ENCODE measurements around the gene PCDHA1. TPM values are rescaled to one million over a fixed set of nuclear protein-coding genes. Genes with fewer than 3 reads are reported as not detected.
"Not testable (repeated sequence)": the region's sequence is repeated elsewhere in the genome, so short reads cannot be mapped to it uniquely, and the experiment has no call there.

PCDHA1 gene
- total RNA-seq, 1 donor from 2014 or later = not detected

DNA sequence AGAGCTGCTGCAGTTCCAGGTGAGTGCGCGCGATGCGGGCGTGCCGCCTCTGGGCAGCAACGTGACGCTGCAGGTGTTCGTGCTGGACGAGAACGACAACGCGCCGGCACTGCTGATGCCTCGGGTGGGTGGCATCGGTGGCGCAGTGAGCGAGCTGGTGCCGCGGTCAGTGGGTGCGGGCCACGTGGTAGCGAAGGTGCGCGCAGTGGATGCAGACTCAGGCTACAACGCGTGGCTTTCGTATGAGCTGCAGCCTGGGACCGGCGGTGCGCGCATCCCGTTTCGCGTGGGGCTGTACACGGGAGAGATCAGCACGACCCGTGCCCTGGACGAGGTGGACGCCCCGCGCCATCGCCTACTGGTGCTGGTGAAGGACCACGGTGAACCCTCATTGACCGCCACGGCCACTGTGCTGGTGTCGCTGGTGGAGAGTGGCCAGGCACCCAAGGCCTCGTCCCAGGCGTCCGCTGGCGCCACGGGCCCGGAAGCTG, 16.9 kb downstream of the PCDHA1 start:
- TF ChIP-seq, protein P1, sequence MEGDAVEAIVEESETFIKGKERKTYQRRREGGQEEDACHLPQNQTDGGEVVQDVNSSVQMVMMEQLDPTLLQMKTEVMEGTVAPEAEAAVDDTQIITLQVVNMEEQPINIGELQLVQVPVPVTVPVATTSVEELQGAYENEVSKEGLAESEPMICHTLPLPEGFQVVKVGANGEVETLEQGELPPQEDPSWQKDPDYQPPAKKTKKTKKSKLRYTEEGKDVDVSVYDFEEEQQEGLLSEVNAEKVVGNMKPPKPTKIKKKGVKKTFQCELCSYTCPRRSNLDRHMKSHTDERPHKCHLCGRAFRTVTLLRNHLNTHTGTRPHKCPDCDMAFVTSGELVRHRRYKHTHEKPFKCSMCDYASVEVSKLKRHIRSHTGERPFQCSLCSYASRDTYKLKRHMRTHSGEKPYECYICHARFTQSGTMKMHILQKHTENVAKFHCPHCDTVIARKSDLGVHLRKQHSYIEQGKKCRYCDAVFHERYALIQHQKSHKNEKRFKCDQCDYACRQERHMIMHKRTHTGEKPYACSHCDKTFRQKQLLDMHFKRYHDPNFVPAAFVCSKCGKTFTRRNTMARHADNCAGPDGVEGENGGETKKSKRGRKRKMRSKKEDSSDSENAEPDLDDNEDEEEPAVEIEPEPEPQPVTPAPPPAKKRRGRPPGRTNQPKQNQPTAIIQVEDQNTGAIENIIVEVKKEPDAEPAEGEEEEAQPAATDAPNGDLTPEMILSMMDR (IDR thresholded peaks at IDR 0.05) = no peak
- H3K36me3 ChIP-seq = no peaks in the 10 kb centered on the region
- no peaks in the 10 kb centered on the region for H3K4me1 ChIP-seq
- intact Hi-C loops (cut with DNase I) = no loop called here
- H3K4me3 ChIP-seq = no peak overlapping the region
- no peak overlapping the region for H3K27ac ChIP-seq
- no peaks in the 10 kb centered on the region for H3K9me3 ChIP-seq
- DNase-seq (no peak), ATAC-seq (no peak)
- H3K27me3 ChIP-seq = peaks cover 10% of the 10 kb centered on the region

DNA sequence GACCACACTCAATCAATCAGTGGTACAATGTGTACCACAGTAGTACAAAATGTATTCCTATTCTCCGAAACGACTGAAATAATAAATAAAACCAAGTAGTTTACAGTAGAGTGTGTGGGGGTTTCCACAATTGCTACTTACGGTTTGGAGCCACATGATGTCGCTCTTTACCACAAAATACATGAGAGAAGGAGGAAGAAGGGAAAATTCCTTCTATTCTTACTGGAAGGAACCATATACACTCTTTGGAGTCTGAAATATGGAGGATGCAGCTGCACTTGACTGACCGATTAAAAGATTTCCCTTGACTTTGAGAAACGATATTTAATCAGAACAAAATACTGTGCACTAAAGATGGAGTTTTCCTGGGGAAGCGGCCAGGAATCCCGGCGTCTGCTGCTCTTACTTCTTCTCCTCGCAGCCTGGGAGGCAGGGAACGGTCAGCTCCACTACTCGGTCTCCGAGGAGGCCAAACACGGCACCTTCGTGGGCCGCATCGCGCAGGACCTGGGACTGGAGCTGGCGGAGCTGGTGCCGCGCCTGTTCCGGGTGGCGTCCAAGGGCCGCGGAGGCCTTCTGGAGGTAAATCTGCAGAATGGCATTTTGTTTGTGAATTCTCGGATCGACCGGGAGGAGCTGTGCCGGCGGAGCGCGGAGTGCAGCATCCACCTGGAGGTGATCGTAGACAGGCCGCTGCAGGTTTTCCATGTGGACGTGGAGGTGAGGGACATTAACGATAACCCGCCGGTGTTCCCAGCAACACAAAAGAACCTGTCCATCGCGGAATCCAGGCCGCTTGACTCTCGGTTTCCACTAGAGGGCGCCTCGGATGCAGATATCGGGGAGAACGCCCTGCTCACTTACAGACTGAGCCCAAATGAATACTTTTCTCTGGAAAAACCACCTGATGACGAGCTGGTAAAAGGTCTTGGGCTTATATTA, 21.2 kb downstream of the PCDHA1 start, which contains the start of gene PCDHA4:
PCDHA4 (plus strand) TSS at position 235 of the 942 bp plus-strand sequence.
- intact Hi-C loops (cut with DNase I) = no loop called here
- ATAC-seq = peak; percentile 77
- Histone ChIP-seq H3K9me3 (no peaks in the 10 kb centered on the region), H3K27me3 (peaks cover 3% of the 10 kb centered on the region), H3K4me1 (no peaks in the 10 kb centered on the region), H3K27ac (no peak within 1 kb of the TSS), H3K36me3 (no peaks in the 10 kb centered on the region), H3K4me3 (peak within 1 kb of the TSS; percentile 46)
- DNase-seq = peak; percentile 65
- TF ChIP-seq, protein P1 (IDR thresholded peaks at IDR 0.05) = peak; percentile 45

DNA sequence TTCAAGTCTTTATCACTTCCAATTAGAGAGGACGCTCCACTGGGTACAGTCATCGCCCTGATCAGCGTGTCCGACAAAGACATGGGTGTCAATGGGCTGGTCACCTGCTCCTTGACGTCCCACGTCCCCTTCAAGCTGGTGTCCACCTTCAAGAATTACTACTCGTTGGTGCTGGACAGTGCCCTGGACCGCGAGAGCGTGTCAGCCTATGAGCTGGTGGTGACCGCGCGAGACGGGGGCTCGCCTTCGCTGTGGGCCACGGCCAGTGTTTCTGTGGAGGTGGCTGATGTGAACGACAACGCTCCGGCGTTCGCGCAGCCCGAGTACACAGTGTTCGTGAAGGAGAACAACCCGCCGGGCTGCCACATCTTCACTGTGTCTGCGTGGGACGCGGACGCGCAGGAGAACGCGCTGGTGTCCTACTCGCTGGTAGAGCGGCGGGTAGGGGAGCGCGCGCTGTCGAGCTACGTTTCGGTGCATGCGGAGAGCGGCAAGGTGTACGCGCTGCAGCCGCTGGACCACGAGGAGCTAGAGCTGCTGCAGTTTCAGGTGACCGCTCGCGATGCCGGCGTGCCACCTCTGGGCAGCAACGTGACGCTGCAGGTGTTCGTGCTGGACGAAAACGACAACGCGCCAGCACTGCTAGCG, 22.4 kb downstream of the PCDHA1 start:
- H3K27ac ChIP-seq; H3K4me1 ChIP-seq; H3K4me3 ChIP-seq; H3K9me3 ChIP-seq; H3K36me3 ChIP-seq; intact Hi-C loops (cut with DNase I); H3K27me3 ChIP-seq; ATAC-seq: not testable (repeated sequence)
- DNase-seq = peak; percentile 56

DNA sequence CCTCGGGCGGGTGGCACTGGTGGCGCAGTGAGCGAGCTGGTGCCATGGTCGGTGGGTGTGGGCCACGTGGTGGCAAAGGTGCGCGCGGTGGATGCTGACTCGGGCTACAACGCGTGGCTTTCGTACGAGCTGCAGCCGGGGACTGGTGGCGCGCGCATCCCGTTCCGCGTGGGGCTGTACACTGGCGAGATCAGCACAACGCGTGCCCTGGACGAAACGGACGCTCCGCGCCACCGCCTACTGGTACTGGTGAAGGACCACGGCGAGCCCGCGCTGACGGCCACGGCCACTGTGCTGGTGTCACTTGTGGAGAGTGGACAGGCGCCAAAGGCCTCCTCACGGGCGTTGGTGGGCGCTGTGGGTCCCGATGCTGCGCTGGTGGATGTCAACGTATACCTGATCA, 22.9 kb downstream of the PCDHA1 start:
- DNase-seq (peak; percentile 53), ATAC-seq (no peak)
- H3K27me3 ChIP-seq = no peaks in the 10 kb centered on the region
- no peaks in the 10 kb centered on the region for H3K9me3 ChIP-seq
- TF ChIP-seq, protein P1 (IDR thresholded peaks at IDR 0.05) = no peak
- intact Hi-C loops (cut with DNase I) = no loop called here
- H3K4me3 ChIP-seq = no peak overlapping the region
- H3K4me1 ChIP-seq = no peaks in the 10 kb centered on the region
- no peak overlapping the region for H3K27ac ChIP-seq
- no peaks in the 10 kb centered on the region for H3K36me3 ChIP-seq

DNA sequence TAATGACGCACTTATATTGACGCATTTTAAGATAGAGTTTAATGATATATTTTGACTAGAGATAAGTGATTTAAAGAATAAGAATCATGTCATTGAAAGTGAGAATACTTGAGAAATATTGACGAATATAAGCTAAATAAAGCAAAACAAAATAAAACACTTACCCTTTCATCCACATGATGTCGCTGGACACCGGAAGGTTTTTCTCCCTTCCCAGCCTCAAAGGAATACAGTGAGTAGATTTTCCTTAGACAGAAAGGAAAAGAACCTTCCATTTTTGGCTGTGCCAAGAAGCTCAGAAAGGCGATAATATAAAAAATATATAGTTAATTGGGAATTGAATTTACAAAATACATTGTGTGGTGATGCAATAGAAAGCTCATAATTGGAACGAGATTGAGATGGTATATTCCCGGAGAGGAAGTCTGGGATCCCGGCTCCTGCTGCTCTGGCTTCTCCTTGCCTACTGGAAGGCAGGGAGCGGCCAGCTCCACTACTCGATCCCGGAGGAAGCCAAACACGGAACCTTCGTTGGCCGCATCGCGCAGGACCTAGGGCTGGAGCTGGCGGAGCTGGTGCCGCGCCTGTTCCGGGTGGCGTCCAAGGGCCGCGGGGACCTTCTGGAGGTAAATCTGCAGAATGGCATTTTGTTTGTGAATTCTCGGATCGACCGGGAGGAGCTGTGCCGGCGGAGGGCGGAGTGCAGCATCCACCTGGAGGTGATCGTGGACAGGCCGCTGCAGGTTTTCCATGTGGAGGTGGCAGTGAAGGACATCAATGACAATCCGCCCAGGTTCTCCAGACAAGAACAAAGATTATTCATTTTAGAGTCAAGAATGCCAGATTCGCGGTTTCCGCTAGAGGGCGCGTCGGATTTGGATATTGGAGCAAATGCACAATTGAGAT, 35.7 kb downstream of the PCDHA1 start, which contains the start of gene PCDHA5:
PCDHA5 (plus strand) TSS at position 239 of the 906 bp plus-strand sequence.
- TF ChIP-seq, protein P1 (IDR thresholded peaks at IDR 0.05) = peak; percentile 45
- no peak for DNase-seq
- H3K4me3 ChIP-seq = peak within 1 kb of the TSS; percentile 17
- H3K4me1 ChIP-seq = no peaks in the 10 kb centered on the region
- no peak within 1 kb of the TSS for H3K27ac ChIP-seq
- peaks cover 4% of the 10 kb centered on the region for H3K27me3 ChIP-seq
- intact Hi-C loops (cut with DNase I) = no loop called here
- no peaks in the 10 kb centered on the region for H3K36me3 ChIP-seq
- no peak for ATAC-seq
- no peaks in the 10 kb centered on the region for H3K9me3 ChIP-seq
